GM18502 (cell line): ENCODE measurements around the gene ITGB2.

Experiments used
- ATAC-seq: cut with Tn5 transposase; IDR thresholded peaks from one replicate; pipeline ENCODE4 v1.9.1; 2021; ENCODE audit warnings: mild to moderate bottlenecking; ENCODE audit not compliant: unreplicated experiment, poor library complexity

Gene ITGB2

DNA sequence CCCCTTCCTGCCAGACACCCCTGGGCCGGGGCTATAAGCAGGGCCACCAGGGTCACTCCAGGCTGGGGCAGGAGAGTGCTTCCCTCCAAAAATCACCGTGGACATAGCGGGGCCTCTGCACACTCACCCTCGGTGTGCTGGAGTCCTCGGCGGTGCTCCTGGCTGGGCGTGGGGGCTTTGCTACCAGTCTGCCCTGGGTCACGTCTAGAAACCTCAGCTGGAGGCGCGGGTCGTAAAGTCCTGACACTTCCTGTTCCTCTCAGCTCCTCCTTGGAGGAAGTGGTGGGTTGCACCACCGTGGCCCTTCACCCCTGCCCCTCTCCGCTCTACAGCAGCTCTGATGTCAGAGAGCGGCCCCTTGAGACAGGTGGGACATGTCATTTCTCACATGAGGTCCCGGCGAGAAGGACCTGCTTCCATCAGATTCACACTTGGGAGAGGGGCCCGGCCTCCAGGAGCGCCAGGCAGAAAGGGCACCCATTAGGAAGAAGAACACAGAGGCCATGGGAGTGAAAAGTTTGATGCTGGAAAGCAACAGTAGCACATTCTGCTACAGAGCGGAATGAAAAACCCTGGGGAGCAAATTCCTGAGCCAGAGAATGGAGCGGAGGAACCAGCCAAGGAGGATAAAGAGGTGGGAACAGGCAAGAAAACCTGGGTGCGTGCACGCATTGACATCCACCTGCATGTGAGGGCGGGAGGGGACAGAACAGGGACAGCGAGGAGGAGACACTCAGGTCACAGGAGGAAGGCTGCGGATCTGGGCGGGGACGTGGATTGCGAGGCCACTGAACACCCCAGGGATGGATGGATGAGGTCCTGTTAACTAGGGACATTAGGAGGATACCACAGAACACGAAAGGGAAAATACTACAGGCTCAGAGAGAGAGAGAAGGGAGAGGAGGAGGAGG is at the start of gene ITGB2:
TSS of gene ITGB2 (minus strand) at position 206 of the 911 bp plus-strand sequence. CDS start 10,117 bp downstream, outside the sequence.
- ATAC-seq, result peak; percentile 57

DNA sequence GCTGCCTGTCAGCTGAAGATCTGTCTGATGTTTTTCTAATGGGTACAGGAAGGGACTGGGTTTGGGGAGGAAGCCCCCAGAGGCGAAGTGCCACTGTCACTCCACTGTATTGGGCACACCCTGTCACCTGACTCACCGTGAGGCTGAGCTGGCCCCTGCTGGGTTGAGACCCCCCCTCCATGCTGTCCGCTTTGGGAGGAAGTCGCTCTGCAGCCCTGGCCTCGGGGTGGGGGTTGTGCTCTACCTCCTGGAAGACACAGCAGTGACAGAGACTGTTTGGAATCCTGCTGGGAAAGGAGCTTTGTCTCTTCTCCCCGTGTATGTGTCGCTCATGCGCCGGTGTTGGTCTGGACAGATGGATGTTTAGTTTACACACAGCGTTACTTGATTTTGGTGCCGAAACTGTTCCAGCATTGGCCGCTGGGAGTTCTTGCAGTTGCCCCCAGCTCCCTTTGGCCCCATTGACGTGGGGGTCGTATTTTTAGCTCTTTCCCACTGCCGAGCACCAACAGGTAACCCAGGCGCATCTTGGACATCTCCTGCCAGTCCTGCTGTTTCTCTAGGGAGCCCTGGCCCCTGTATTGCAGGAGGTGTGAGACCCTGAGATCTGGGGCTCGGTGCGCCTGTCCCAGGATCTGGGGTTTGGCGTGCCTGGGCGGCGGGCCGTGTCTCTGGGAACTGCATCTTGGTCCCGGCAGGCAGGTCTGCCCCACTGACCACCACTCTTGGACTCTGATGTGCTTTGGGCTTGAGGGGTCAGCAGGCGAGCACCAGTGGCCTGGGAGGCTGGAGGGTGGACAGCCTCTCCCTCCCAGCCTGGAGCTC is 49.4 kb upstream of the ITGB2 start:
- no peak for ATAC-seq

DNA sequence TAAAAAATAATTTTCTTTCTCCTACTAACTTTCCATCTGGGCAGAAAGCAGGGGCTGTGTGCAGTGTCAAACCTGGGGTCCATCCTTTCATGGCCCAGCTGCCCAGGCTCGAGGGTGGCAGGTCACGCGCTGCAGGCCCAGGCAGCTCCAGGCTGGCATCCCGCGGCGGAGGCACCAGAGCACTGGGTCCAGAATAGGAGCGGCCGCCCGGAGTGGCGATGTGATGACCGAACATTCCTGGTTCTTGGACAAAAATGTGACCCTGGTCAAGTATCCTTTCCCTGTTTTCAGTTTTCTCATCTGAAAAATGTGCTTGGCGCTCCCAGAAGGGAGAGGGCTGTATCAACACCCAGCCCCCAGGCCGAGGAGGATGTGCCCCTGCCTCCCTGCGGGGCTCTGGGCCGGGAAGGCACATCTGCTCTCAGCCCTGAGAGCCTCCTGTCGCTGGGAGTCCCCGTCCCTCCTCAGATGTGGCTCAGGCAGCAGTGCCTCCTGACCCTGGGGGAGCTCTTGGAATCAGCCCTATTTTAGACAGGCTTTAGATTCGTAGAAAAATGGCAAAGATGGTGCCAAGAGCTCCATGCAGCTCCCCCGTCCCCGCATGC is 48.5 kb upstream of the ITGB2 start:
- ATAC-seq, result no peak

DNA sequence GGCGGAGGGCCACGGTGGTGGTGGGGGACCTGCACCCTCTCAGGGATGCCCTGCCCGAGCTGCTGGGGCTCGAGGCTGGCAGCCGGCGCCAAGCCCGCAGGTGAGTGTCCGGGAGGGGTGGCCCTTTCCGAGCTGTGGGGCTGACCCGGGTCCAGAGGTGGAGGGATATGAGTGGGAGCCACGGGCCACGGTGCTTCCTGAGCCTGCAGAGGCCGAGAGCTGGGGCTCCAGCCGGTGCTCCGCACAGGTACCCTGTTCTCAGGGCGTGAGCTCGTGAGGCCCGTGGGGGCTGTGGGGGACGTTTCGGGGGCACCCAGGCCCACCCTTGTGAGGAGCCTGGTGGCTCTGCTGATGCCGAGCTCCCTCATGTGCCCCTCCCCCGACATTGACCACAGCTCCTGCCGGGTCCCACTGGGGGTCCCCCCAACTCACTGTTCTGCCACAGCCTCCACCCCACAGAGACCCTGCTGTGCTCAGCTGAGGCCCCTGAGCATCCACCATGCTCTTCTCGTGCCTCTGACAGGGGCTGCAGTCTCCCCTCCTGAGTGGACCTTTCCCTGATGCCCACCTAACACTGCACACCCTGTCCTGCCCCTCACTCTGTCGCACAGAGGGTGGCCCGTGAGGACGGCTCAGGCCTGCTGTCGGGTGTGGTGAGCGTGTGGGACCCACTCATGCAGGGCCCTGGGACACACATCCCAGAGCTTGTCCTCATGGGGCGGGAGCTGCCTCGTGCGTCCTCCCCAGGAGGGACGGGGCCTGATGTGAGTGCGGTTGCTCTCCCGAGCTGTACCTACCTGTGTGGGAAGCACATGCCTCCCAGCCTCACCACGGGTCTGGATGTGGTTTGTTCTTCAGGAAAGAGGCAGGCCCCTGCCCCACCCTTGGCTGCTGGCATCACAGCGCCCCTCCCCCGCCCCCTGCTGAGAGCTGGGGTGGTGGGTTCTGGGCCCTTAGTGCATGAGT is 46.7 kb upstream of the ITGB2 start:
- ATAC-seq, result no peak

DNA sequence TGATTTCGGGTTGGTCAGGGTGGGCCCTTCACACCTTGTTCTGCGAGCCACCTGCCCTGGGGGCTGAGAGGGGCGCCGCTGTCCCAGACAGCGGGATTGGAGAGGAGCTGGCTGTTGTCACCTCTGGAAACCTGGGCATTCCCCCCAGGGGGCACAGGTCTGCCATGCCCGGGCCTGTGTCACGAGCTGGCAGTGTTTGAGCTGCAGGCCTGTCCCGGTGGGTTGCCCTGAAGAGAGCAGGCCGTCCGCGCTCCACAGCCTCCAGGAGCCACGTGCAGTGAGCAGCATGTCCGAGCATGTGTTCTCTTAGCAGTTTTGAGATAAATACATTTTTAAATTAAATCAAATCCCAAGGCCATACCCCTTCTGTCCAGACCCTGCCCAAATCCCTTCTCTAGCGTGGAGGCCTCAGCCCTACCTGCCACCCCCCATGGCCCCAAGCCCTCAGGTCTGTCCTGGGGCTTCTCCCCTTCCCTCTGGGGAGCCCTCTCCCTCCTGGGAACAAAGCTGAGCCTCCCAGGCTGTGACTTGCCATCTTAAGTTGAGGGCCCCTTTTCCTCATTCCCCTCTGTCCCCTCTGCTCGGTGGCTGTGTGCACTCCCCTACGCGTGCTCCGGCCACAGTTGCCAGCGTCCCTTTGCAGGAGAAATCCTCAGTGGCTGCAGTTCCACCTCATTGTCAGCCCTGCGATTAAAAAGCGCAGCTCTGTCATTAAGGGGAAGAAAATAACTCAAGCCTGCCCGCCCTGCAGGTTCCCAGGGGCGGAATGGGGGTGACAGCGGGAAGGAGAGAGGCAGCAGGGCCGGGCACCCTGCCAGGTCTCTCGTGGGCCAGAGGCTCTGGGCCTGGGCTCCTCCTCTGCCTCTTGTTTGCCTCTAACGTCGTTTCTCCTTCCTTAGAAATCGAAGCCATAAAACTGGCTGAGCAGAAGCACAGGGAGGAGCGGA is 45.7 kb upstream of the ITGB2 start:
- no peak for ATAC-seq

DNA sequence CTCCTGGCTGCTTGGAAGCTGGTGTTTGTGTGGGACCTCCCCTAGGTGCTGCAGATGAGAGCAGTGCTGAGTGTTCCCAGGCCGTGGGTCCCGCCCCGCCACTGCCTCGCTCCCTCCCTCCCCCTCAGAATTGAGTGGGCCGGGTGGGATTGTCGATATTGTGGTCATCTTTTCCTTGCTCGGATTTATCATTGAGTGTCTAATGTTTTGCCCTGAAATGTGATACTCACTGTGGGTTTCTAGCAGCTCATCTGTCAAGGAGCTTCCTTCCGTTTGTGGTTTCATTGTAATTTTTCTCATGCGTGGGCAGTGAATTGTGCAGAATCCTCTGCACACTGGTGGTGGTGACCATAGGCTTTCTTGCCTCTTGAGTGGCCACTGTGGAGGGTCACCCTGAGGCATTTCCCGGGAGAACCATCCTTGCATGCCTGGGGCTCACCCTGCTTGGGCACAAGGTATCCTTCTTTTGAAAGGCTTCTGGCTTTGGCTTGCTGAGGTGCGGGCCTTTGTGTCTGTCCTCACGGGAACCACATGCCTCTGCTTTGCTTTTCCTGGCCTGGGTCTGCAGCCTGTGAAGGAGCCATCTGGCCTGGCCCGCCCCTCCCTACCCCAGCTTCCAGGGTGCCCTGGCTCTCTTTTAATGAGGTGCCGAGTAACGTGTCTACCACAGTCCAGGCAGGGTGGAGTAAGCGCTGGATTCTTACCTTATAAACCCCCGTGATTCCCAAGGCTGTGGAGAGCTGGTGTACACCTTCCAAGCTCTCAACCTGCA is 44.7 kb upstream of the ITGB2 start:
- ATAC-seq, result no peak

DNA sequence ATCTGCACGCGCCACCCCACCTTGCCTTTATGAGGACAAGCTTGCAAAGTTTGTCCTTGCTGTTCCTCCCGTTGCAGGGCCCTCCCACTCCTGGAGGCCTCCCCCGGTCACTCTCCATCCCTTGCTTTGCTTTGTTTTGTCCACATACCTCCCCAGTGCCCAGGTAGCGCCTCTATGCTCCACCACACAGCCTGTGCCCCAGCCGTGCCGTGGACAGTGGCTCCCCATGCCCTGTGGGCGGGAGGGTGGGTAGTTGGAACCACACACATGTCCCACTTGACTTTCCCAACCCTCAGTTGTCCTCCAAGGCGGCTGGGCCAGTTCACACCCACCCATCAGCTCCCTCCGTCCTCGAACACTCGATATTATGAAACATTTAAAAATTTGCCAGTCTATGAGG is 43.7 kb upstream of the ITGB2 start:
- ATAC-seq, result no peak

DNA sequence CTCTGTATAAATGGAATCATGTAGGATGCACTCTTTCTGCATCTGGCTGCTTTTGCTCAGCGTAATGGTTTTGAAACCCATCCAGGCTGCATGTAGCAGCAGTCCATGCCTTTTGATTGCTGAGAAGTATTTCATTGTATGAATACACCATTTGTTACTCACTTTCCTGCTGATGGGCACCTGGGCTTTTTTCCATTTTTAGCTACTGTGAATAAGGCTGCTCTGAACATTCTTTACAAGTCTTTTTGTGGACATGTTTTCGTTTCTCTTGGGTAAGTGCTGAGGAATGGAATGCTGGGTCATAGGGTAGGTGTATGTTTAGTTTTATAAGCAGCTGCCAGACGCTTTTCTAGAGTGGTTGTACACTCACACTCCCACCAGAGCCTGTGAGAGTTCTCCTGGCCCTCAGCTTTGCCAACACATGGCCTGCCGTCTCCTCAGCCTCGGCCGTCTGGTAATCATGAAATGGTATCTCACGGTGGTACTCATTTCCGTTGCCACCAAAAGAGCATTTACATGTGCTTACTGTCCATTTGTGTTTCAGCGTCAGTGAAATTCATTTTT is 41.8 kb upstream of the ITGB2 start:
- ATAC-seq, result no peak

DNA sequence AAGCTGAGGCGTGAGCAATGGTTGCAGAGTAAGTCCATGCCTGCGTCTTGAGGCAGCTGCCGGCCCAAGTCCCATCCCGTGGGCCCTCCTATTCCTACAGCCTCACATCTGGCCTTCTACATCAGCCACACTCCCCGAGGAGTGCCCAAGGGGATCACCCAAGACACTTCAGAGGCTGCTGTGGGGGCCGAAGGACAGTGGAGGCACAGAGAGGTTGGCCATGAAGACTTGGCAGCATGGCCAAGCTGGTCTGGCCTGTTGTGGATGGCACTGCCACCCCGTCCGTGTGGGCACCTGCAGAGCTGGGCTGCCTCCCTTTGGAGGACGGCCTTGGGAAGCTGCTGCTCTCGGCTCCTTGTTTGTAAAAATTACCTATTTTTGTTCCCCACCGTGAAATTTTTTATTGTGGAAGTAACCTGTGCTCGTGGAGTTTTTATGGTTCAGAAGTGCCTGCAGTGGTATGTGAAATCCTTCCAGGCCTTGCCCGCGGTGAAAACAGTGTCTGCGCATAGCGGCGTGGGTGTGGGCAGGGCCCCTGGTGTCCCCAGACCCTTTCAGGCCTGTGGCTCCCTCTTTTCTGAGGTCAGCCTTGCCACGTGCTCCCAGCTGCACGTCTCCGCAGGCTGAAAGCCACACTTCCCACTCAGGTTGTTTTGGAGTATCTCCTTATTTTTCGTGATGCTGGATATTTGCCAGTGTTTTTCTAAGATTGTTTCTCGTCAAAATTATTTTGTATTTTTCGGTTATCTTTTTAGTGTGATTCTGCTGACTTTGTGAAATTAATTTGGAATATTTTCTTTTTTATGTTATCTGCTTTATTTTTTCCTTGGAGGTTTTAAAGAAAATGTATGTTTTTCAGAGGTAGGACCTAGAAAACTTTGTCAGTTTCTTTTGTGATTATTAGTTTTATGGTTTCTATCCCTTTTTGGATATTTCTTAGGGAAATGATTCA is 39.7 kb upstream of the ITGB2 start:
- ATAC-seq, result no peak

DNA sequence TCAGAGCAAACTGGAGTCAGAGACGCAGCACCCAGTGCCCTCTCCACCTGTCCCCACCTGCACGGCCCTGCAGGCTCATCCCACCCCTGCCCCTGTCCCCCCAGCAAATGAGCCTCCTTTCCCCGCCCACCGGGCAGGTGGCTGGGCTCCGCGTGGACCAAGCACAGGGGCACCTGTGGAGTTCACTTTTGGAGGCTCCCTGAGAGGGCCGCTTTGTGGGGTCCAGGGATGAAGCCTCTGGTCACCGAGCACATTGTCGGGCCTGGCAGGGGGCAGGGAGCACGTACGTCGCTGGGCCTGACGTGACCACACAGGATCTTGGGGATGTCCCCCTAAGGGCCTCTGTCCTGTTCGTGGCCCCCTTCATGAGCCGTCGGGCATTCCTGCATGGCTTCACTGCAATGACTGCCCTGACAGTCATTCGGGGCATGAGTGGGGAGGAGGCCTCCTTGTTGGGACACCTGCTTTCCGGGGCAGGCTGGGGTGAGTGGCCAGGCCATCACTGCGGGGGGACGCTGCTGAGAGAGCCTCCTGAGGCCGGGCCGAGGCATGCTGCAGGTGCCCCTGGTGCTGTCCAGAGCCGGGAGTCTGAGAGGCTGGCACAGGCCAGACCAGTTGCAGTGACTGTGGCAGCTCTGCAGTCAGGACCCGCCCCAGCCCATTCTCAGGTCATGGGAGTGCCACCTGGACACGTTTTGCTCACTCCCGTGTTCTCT is 38.8 kb upstream of the ITGB2 start:
- ATAC-seq, result no peak

DNA sequence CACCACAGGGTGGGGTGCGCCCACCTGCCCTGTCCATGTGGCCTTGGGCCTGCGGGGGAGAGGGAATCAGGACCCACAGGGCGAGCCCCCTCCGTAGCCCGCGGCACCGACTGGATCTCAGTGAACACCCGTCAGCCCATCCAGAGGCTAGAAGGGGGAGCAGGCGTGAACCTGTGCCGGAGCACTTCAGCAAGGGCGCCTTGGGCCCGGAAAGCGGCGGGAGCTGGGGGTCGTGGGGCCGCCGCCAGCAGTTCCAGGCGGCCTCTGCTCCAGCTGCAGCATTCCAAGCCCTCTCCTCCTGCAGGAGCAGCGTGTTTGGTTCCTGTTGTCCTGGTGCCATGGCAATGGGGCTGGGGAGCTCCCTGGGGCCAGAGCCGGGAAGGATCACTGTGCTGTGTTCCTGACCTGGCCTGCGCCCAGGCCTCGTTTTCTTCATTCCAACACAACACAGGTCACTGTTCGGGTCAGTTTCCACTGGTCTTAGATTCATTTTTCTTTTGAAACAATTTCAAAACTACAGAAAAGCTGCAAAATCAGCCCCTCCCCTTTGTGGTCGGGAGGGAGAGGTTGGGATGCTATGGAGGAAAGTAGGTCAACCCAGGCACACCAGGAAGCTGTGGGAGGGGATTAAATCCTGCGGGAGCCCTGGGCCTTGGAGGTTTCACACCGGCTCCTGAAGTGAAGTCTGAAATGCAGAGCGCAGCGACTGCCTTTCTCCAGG is 37.9 kb upstream of the ITGB2 start:
- ATAC-seq, result no peak

DNA sequence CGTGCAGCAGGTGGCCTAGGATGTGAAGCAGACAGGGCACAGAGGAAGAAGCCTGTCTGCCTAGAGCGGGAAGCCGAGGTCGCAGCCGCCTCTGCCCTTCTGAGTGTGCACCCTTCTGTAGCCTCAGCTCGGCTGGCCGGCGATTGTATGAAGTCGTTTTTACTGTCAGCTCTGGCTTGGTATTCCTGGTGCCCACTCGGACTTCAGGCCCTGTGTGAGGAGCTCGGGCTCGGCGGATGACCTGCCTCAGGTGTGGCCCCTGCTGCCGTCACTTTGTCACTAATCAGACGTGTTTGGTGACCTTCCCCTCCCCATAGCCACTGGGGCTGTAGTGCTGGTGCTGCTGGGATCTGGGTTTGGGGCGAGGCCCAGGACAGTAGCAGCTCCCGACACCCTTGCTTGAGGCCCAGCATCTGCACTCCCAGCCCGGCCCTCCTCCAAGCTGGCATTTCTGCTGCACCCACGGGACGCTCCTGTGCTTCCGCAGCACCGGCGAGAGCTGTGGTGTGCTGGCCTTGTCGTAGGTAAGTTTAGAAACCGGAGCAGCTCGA is 37.3 kb upstream of the ITGB2 start:
- no peak for ATAC-seq

DNA sequence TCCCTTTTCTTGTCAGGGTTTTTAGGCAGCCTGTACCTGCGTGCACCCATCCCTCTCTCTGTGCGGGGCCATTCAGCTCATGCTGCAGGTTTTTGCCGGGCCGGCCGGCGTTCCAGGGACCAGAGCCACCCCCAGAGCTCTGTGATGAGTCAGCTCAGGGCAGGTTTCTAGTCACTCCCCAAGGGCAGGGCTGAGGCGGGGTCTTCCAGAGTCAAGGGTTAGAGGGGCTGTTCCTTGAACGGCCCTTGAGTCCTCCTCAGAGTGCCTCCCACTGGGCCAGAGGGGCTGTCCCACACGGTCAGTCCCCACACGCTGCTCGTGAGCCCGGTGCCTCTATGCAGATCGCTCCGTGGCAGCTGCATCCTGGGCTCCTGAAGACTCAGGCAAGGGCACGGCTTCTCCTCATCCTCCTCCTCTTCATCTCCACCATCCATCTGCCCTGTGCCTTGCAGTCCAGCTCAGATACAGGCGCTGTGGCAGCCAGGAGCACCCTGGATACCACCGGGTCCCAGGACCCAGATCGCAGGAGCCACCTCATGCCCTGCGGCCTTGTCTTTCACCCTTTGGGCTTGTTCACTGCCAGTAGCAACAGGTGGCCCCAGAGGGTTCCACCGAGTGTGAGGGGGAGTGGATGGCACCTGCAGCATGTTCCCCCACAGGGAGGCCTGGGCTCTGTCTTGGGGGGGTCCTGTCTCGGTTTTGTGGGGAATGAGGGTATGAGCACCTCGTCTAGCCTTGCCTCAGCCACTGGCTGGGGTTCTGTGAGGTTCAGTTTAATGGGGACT is 36.5 kb upstream of the ITGB2 start:
- no peak for ATAC-seq

DNA sequence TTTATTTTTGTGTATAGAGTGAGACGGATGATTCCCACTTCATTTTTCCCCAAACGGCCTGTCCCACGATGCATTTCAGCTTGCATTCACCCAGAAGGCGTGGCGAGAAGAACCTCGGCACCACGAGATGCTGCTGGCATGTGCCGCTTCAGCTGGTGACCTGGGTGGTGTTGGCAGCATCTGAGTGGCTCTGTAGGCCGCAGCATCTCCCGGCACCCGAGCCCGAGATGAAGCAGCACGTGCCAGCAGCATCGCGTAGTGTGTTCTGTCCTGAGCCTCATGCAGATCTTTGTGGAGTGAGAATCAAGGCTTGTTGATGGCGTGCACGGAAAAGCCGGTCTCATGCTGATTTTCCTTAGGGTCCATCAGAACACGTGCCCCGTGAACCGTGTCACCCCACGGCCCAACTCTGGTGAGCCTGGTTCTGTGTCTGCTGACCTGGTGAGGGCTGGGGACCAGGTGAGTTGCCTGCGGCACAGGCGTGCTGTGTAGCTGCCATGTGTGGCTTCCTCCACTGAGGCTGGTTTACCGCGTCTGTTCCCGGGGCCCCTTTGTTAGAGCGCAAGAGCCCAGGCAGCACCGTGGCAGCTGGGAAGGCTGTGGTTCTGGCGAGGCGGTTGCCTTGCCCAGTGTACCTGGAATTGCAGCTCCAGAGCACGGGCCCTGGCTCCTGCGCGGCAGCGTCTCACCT is 35.8 kb upstream of the ITGB2 start:
- no peak for ATAC-seq
